Measurements from ENCODE around the gene OPHN1.
"Not testable (repeated sequence)": the region's sequence is repeated elsewhere in the genome, so short reads cannot be mapped to it uniquely, and the experiment has no call there.

The OPHN1 gene

DNA sequence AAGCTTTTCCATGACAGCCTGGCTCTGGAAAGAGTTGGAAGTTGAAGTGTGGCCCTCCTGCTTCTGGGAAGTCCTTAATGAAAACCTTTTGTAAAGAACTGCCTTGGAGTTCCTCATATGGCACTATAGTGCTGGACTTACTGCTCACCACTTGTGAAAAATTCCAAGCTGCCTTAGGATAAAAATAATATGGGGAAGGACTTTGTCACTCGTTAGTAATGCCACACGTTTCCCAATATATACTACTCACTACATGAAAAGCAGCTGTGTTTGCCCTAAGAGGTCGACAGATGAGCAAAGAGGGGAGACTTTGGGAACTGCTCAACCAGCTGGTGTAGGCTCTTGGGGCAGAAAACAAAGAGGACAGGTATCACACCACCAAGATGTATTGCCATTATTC, 11.7 kb downstream of the OPHN1 start:
- DNase-seq = no peak

DNA sequence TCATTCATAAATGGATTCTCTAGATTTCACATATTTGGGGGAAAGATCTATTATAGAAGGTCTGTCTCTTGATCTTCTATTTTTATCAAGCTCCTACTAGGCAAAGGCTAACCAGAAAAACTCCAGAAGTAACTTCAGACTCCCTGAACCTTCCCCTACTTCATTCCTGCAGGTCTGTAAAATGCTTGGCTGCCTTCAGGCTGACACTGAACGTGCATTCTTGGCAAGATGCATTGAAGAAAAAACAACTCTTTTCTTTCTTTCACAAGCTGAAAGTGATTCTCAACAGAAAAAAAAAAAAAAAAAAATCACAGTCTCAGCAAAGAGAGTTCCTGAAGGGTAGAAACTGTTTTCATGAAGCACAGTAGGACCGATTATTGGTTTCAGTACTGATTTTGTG, 12.7 kb downstream of the OPHN1 start:
- DNase-seq = no peak

DNA sequence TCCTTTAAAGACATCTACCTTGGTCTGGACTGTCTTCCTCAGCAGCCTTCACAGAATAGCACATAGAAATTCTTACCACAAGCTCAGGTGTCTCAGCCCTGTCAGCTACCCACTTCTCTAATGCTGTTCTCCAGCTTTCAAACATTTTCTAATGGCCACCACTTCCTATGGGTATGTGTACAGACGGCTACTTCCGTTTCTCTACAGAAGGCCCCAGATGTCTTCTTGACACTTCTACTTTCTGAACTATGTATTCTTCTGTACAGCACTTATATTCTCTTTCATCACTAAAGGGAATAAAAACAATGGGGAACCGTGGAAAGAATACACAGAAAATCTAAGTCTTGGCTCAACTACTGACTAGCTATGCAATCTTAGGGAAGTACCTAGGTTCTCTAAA, 13.3 kb downstream of the OPHN1 start:
- DNase-seq = no peak

DNA sequence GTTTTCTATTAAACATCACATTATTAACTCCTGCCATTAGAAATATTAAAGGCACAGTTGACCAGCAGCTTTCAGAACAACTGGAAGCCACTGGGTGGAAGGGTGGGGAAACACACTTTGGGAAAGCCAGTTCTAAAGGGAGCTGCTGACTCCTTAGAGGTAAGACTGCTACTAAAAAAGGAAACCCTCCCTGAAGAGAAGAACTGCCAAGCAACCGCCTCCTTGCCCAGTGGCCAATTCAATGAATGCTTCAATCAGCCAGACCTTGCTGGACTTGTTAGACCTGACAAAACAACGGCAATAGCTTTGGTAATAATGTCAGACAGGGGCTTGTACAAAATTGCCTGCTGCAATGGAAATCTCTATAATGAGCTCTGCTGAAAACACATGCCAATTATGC, 15.6 kb downstream of the OPHN1 start:
- no peak for DNase-seq

DNA sequence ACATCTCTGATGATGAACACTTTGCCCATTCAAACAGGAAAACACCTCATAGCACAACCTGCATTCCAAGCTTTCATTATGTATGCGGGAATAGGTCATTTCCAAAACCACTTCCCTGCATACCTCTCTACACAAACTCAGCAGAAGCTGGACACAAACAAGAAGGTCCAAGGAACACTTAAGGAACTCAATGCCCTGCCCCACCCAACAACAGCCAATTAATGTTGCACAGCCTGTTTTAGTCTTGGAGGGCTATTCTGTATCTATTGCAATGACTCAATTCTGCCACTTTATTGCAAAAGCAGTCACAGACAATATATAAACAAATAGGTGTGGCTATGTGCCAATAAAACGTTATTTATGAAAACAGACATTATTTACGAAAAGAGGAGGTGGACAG, 16.7 kb downstream of the OPHN1 start:
- DNase-seq = peak; percentile 14

DNA sequence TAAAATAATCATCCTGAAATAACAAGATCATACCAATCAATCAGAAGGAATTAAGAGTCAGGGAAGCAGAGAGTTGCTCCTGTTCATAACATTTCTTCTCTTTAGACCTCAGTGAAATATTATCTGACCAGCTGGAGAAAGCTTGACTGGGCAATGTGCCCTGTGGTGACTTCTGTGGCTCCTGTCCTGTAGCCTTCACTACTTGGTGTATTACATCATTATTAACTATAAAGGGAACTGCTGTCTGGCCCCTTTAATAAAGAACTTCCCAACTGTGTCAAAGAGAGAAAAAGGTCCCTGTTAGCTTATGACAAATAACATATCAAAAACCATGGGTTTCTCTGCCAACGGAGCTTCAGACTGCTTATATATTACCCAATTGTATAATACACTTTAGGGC, 18.0 kb downstream of the OPHN1 start:
- peak; percentile 66 for DNase-seq

DNA sequence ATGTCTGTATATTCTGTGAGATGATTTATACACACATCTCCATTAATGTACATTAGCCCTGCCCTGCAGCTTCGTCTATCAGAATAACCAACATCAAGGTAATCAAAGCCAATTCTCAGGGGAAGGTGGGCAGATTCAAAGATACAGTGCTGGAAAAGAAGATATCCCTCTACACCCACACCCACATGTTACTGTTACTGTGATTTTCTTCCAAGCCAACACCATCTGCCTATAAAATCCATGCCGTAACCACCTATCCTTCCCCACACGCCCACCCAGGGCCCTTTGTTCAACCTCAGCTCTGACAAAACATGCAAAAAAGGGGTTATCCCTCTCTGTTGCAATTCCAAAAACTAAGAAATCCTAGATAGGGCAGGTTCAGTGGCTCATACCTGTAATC, 20.0 kb downstream of the OPHN1 start:
- no peak for DNase-seq

DNA sequence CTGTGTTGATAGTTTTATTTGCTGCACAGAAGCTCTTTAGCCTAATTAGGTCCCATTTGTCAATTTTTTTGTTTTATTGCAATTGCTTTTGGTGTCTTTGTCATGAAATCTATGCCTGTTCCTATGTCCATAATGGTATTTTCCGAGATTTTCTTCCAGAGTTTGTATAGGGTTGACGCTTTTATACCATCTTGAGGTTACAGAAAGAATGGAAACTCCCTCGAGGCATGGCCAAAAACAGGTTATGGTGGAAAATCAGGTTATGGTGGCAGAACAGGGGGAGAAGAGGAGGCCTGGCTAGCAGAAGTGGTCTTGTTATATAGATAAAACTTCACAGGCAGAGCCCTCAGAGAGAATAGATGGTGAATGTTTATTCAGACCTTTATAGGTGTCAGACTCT, 21.6 kb downstream of the OPHN1 start:
- no peak for DNase-seq

DNA sequence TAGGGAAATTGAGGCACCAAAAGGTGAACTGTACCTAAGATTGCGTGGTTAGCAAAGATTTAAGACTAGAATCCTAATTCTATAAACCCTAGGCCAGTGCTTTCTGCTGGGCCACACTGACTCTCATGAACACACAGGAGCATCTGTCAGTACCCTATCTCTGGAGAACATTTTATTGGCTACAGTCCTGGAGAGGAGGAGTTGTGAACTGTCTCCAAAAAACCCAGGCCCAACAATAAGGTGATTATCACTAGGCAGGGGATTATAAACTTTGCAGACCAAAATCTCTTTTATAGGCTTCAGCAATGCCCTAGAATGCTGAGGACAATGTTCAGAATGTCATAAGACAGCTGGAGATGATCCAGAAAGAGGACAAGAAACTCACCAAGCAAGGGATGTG, 24.1 kb downstream of the OPHN1 start:
- DNase-seq = no peak

DNA sequence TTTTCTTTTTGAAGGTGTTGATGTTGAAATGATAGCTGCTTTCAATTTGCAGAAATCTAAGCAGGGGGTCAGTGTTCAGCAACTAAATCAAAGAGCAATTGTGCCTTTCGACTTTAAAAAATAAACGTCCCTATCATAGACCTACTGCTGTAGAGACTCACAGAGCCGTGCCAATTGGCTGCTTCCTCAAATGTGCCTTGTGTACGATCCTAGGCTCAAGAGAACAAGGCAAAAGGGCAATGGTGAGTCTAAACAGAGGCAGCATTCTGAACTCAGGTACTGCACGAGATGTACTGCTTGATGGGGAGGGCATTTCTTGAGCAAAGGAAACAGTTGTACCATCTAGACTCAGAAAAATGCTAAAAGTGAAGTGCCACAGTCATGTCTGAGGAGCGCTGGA, 29.8 kb downstream of the OPHN1 start:
- no peak for DNase-seq

DNA sequence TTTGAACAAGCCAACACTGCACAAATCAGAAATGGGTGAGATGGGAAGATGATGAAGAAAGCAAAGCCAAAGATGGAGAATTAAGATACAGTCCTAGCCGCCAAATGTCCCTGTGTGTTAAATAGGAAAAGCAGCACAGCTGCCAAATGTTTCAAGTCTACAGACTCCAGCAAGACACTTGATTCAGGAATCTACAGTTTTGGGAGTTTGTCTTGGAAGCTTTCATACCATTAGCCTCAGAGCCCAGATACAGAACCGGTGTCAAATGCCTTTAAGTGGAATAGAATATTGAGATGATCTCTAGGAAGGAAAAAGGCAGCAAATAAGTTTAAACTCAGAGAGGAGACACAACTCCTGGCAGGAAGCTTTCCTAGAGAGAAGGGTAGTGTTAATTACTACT, 30.3 kb downstream of the OPHN1 start:
- DNase-seq = no peak

DNA sequence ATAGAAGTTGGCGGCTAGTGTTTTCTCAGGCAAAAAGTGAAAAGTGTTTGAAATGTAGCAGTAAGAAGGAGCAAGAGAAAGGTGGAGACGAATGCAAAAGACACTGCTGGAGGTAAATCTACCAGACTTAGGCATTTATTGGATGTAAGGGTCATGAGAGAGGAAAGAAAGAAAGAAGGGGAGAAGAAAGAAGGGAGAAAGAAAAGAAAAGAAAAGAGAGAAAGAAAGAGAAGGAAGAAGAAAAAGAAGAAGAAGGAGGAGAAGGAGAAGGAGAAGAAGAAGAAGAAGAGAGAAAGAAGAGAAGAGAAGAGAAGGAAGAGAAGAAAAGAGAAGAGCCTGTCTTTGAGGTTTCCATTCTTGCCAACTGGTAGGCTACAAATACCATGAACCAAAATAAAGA, 31.2 kb downstream of the OPHN1 start:
- DNase-seq = no peak

DNA sequence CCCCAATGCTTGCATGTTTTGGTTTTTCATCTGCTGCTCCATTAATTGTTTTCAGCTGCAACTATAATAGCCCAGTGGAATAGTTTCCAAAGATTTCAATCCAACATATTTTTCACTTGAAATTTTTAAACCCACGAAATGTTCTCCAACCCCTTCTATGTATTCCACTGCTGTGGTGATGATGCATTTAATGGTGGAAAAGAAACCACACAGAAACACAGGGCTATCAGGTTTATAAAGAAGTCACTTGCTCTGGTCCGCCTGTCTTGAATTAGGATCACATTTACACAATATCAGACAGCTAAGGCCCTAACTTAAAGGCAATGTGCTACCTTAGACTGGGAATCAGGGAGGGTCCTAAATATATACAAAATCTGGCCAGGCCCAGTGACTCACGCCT, 35.0 kb downstream of the OPHN1 start:
- DNase-seq = no peak

DNA sequence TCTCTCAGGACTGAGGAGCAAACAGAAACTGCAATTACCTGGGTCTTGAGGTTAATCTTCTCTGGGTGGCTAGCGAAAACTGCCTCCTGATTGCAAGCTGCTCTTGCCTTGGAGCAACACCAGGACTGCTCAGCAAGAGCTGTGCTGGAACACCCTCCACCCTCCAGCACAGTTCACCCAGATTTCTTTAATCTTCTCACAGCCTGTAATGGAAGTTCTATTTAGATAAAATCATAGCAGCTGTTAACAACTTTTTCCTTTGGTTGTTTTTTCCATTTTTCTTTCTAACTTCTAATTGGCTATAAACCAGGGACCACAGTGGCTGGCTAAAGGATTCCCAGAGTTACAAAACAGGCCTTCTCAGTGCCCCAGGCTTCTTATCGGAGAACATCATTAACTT, 36.3 kb downstream of the OPHN1 start:
- no peak for DNase-seq

DNA sequence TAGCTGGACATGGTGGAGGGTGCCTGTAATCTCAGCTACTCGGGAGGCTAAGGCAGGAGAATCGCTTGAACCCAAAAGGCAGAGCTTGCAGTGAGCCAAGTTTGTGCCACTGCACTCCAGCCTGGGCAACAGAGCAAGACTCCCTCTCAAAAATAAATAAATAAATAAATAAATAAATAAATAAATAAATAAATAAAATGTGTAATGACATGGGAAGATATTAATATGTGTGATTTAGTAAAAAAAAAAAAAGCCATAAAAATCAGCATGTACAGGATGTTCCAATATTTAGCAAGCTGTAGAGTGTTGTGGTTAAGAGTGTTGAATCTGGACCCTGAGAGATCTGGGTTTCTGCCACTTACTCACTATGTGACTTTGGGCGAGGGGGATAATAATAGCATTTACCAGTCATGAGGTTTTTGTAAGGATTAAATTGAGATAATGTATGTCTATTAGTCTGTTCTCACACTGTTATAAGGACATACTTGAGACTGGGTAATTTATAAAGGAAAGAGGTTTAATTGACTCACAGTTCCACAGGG, 43.8 kb downstream of the OPHN1 start:
- not testable (repeated sequence) for DNase-seq

DNA sequence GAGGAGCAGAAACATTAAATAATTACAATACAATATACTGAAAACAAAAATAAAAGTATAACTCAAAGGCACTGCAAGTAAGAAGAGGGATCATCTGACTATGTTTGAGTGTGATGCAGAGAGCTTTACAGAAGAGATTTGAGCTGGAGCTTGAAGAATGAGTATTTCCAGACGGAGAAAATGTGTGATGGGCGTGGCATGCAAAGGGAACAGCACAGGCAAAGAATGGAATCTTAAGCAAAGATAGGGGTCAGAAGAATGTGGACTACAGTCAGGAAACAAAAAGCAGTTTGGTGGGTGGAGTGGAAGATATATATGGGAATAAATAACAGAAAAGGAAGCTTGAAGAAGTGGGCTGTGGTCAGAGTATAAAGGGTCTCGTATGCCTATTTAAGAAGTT, 45.5 kb downstream of the OPHN1 start:
- no peak for DNase-seq

DNA sequence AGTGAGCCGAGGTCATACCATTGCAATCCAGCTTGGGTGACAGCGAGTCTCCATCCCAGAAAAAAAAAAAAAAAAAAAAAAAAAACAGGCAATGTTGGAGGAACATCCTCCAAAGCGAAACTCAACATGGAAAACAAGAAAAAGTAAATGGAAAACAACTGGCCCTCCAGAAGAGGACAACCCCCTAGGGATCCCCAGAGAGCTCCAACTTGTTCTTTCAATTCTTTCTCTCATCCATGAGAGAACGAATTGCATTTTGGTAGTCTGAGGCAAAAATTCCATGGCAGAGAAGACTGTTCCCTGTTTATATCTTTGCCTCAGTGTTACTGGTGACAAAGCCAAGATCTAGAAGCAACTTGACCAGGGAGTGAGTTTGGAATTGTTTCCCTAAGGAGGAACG, 49.8 kb downstream of the OPHN1 start:
- DNase-seq = no peak

DNA sequence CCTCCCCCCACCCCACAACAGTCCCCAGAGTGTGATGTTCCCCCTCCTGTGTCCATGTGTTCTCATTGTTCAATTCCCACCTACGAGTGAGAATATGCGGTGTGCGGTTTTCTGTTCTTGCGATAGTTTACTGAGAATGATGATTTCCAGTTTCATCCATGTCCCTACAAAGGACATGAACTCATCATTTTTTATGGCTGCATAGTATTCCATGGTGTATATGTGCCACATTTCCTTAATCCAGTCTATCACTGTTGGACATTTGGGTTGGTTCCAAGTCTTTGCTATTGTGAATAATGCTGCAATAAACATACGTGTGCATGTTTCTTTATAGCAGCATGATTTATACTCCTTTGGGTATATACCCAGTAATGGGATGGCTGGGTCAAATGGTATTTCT, 55.7 kb downstream of the OPHN1 start:
- DNase-seq = not testable (repeated sequence)

DNA sequence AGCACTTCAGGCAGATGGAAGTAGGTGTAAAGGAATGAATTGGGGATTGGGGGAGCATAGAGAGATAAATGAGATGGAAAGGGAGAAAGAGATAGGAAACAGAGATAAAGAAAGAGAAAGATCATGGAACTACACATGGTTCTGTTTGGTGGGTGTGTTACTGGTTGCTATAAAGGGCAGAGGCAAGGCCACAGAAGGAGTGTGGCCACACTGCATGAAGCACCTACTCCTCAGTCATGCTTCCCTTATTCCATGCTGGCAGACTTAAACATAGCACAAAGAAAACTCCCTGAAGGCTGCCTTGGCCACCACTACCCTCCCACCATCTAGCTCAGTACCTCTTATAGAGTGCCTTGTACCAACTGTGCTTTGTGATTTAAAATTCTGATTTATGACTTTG, 56.9 kb downstream of the OPHN1 start:
- no peak for DNase-seq

DNA sequence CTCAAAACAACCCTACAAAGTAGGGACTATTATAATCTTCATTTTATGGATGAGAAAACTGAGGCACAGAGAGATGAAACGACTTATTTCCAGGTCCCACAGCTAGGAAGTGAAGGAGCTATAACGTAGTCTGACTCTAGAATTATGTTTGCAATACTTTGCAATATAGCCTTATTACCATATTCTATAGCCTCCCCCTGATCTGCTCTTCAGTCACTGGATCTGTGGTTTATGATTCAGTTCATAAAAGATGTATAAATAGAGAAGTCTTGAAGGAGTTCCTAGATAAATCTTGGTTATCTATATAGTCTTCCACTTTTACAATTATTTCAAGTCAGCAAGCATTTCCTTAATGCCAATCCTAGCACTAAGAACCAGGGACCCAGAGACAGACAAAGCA, 57.5 kb downstream of the OPHN1 start:
- DNase-seq = no peak

DNA sequence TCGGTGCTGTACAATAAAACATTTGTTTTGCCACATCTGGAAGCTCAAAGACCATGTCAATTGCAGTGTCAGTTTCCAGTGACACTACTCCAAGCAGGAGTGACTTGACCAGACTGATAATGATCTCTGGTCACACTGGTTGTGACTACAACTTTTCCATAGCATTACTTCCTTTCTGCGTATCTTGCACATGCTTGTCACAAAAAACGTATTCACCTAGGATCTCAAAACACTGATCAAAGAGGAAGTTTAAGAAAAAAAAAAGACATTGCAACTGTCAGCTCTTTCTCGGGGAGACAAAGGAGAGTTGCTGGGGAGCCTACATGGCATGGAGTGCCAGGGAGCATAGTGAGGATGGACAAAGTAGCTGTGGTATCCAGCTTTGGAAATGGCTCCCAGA, 60.6 kb downstream of the OPHN1 start:
- DNase-seq = no peak

DNA sequence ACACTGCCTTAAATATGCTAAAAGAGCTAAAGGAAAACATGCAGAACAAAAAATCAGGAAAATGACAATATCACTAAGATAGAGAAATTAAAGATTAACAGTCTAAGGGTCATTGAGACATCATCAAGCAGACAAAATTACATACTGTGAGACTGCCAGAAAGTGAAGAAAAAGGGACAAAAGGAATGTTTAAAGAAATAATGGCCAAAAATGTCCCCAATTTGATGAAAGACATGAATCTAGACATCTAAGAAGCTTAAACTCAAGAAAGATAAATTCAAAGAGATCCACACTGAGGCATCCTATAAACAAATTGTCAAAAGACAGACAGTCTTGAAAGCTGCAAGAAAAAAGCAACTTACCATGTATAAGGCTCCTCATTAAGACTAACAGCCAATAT, 63.7 kb downstream of the OPHN1 start:
- DNase-seq = no peak

DNA sequence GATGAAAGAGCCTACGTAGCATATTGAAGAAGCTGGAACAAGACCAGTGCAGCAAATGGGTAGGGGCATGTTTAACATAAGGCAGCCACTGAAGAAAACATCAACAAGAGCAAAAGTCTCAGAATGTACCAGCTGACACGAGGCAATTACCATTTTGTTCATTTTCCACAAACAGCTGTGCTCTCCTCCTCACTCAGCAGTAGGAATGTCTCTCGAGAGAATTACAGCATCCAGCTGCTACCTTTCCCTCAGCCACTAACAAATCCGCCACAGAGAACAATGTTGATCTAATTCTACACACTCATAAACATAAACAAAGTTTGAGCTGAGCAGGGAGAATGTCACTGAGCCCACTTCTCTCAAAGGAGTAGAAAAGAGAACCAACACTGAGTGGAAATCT, 68.0 kb downstream of the OPHN1 start:
- DNase-seq = no peak

DNA sequence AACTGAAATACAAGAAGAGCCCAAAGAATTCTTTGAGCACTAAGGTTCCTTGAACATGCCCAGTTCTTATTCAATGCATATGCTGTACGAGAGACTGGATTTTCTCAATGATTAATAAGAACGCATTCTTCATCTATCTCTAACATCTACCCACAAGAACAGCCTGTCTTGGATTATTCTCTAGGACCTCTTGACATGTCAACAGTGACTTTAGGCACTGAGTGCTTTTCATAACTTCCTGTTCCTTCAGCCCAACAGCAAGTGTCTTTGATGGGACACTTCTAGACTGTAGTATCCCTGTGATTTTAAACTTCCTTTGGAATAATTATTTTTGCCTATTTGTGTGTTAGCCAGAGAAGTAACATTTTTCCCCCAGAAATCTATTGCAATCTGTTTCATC, 69.3 kb downstream of the OPHN1 start:
- DNase-seq = peak; percentile 6

DNA sequence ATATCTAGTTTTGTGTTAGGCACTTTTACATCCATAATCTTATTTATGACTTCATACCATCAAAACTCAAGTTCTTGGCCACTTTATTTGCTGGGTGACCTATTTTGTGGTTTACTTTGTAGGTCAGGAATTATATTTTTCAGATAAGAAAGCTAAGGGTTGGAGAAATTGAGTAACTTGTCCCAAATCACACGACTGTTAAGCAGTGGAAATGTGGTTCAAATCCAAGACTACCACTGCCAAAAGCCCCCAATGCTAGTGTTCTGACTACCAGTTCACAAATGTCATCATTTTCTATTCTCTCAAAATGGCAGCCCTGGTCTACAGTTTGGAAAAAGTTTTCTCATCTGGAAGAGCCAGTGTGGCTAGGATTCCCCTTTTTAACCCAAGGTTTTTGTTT, 74.6 kb downstream of the OPHN1 start:
- no peak for DNase-seq

DNA sequence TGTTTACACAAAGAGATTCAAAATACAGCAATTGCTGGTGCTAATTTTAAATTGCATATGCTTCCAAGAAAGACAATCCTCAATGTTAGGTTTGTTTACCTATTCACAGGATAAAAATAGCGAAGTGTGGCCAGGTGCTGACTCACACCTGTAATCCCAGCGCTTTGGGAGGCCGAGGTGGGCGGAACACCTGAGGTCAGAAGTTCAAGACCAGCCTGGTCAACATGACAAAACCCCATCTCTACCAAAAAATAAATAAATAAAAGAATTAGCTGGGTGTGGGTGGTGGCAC, 77.7 kb downstream of the OPHN1 start:
- no peak for DNase-seq
